A549 (cell line): ENCODE measurements around the gene DNAJC3. TPM values are rescaled to one million over a fixed set of nuclear protein-coding genes. Genes with fewer than 3 reads are reported as not detected.

ENCODE experiments used
- ATAC-seq, 2 experiments: fragments of 200-7000 bp in 1 of 2; fragments of >200 bp in 1 of 2; cut with Nextera tagmentation in 1 of 2; cut with Tn5 transposase in 1 of 2; 3 replicates each; pipeline versions ENCODE4 v1.8.0 to v1.9.1; 2018 to 2020; ENCODE audit warnings: mild to moderate bottlenecking in 1 of 2, moderate library complexity in 1 of 2
- CTCF ChIA-PET: fragments of 300-600 bp; sonication (Branson Sonifier 250); formaldehyde crosslinking; extraction: SDS; loops from one replicate; lab custom pipeline; 2021; ENCODE audit warnings: antibody characterized with exemption, inconsistent platforms; lab: Yijun Ruan, JAX
- POLR2A ChIA-PET: fragments of 350-600 bp; formaldehyde crosslinking; extraction: SDS; loops from one replicate; lab custom pipeline; 2021; ENCODE audit warnings: antibody characterized with exemption, inconsistent platforms; lab: Yijun Ruan, JAX
- DNase-seq, 2 experiments: peaks; one replicate each; pipeline versions ENCODE4 v3.0.0 to v3.0.0-alpha.2; 2011 to 2016; ENCODE audit warnings: low read depth in 1 of 2, low spot score in 1 of 2
- FAIRE-seq: peaks from 2 replicates; lab custom pipeline; 2011; peaks lifted over from hg19 to GRCh38; lab: Jason Lieb, UNC
- H3K27ac ChIP-seq, 2 experiments: fragments of >200 bp; sonication (Bioruptor Twin); formaldehyde crosslinking; 3 replicates each; pipeline ENCODE4 v1.5.1; 2016 to 2017
- H3K4me1 ChIP-seq: fragments of >200 bp; sonication (Bioruptor Twin); formaldehyde crosslinking; 3 replicates; pipeline ENCODE4 v1.6.1; 2016
- H3K4me2 ChIP-seq: fragments of >200 bp; sonication (Bioruptor Twin); formaldehyde crosslinking; 3 replicates; pipeline ENCODE4 v1.6.1; 2016
- H3K4me3 ChIP-seq: fragments of >200 bp; sonication (Bioruptor Twin); formaldehyde crosslinking; 3 replicates; pipeline ENCODE4 v1.5.1; 2016
- H3K9me3 ChIP-seq: fragments of >200 bp; sonication (Bioruptor Twin); formaldehyde crosslinking; 3 replicates; pipeline ENCODE4 v1.6.1; 2016
- BCL3 ChIP-seq: fragments of >200 bp; sonication (Bioruptor Twin); formaldehyde crosslinking; IDR thresholded peaks from 3 replicates; pipeline ENCODE4 v1.6.1; 2016
- CBX8 ChIP-seq: fragments of 200-600 bp; sonication (generic); IDR thresholded peaks from 2 replicates; pipeline ENCODE4 v1.6.1; 2016
- CEBPB ChIP-seq, 2 experiments: fragments of >200 bp in 1 of 2; sonication (Bioruptor Twin) in 1 of 2; formaldehyde crosslinking in 1 of 2; IDR thresholded peaks; 2 replicates each; pipeline ENCODE4 v1.6.1; 2012 to 2016
- CHD2 ChIP-seq: fragments of 150-350 bp; IDR thresholded peaks from 2 replicates; pipeline ENCODE4 v1.6.1; 2014; ENCODE audit warnings: low read length; ENCODE audit not compliant: partially characterized antibody
- CTCF ChIP-seq: fragments of >200 bp; sonication (Bioruptor Twin); formaldehyde crosslinking; IDR thresholded peaks from 3 replicates; pipeline ENCODE4 v1.5.1; 2016
- EHMT2 ChIP-seq: fragments of 200-600 bp; sonication (generic); IDR thresholded peaks from 2 replicates; pipeline ENCODE4 v1.6.1; 2016; ENCODE audit warnings: antibody characterized with exemption, low read depth, mild to moderate bottlenecking, moderate library complexity
- GATA3 ChIP-seq: IDR thresholded peaks from 2 replicates; pipeline ENCODE4 v1.6.1; 2012; ENCODE audit warnings: borderline replicate concordance
- HMGXB4 ChIP-seq: fragments of 250-450 bp; sonication (Bioruptor Pico); IDR thresholded peaks from 2 replicates; pipeline ENCODE4 v1.5.0; 2021; ENCODE audit warnings: mild to moderate bottlenecking, moderate library complexity, borderline replicate concordance
- HOXB13 ChIP-seq: fragments of 250-450 bp; sonication (Bioruptor Pico); IDR thresholded peaks from 2 replicates; pipeline ENCODE4 v1.5.0; 2020; ENCODE audit warnings: low read depth, mild to moderate bottlenecking, moderate library complexity
- HOXB5 ChIP-seq: fragments of 250-450 bp; sonication (Bioruptor Pico); IDR thresholded peaks from 2 replicates; pipeline ENCODE4 v1.5.0; 2020; ENCODE audit warnings: mild to moderate bottlenecking, moderate library complexity
- JUN ChIP-seq, 2 experiments: fragments of >200 bp; sonication (Bioruptor Twin); formaldehyde crosslinking; IDR thresholded peaks; 2 replicates in 1 of 2; 3 replicates in 1 of 2; pipeline ENCODE4 v1.6.1; 2016 to 2017
- KDM1A ChIP-seq: fragments of 200-600 bp; sonication (generic); IDR thresholded peaks from 2 replicates; pipeline ENCODE4 v1.6.1; 2016; ENCODE audit warnings: low read depth, mild to moderate bottlenecking
- KDM5A ChIP-seq: fragments of 200-600 bp; sonication (generic); IDR thresholded peaks from 2 replicates; pipeline ENCODE4 v1.6.1; 2016; ENCODE audit warnings: antibody characterized with exemption, mild to moderate bottlenecking
- MAFK ChIP-seq: fragments of 450-650 bp; IDR thresholded peaks from 2 replicates; pipeline ENCODE4 v1.6.1; 2014; ENCODE audit not compliant: partially characterized antibody
- MAZ ChIP-seq: fragments of 150-350 bp; IDR thresholded peaks from 2 replicates; pipeline ENCODE4 v1.6.1; 2014; ENCODE audit warnings: antibody characterized with exemption, low read depth, low read length, borderline replicate concordance
- MYC ChIP-seq: IDR thresholded peaks from 2 replicates; pipeline ENCODE4 v1.6.1; 2012; ENCODE audit warnings: mild to moderate bottlenecking, inconsistent platforms, low read length, improper control_type of control experiment, borderline replicate concordance
- ZFP36 ChIP-seq: fragments of 450-650 bp; IDR thresholded peaks from 2 replicates; pipeline ENCODE4 v1.6.1; 2014; ENCODE audit warnings: borderline replicate concordance; ENCODE audit not compliant: partially characterized antibody
- ZSCAN20 ChIP-seq: fragments of 250-450 bp; sonication (Bioruptor Pico); IDR thresholded peaks from 2 replicates; pipeline ENCODE4 v1.8.0; 2022; ENCODE audit warnings: mild to moderate bottlenecking, moderate library complexity
- WGBS: methylation state at CpG from one replicate; pipeline ENCODE4 v1.1.6; 2017; ENCODE audit errors: missing lambda C conversion rate; 5-methylcytosine and 5-hydroxymethylcytosine counted together
- polyA plus RNA-seq, 4 experiments: library from polyadenylated mRNA; depleted of rRNA in 3 of 4; stranded (reverse); fragments of >200 nt; fragmentation: RNase III in 1 of 4; extraction: RNeasy Plus Mini Kit Qiagen cat#74134 plus additional on column Dnase treatment in 1 of 4; gene quantifications; 2 replicates in 3 of 4; 3 replicates in 1 of 4; pipeline ENCODE4 v1.2.3, GENCODE V29; 2011 to 2017
- small RNA-seq, 6 experiments: library from RNA; depleted of rRNA; stranded (forward); fragments of <200 nt; gene quantifications; one replicate each; pipeline ENCODE3, GENCODE V24; 2012

DNAJC3 gene
- polyA plus RNA-seq, 2 of the 4 experiments (the other 2 are of a cell fraction), result 11.1 to 21.9 TPM

- DNase-seq (no peak), FAIRE-seq (no peak), ATAC-seq (no peak)
- ChIA-PET CTCF (interaction anchor here (1.7 kb wide), 1 partner anchor 9 kb away, joined by 4 read pairs; no protein-coding TSS in a partner anchor), POLR2A (no interaction called here)
- Histone ChIP-seq H3K4me1 (no peaks in the 10 kb centered on the region), H3K9me3 (no peaks in the 10 kb centered on the region), H3K4me2 (no peak overlapping the region), H3K4me3 (no peak overlapping the region)
- WGBS, result 75% methylated on average over 2 of the region's 2 CpGs
- no peak for TF ChIP-seq ZFP36
- no peak for TF ChIP-seq MAFK
- TF ChIP-seq CTCF, result no peak
- TF ChIP-seq ZSCAN20 (CRISPR knock-in tag), result no peak
- no peak for TF ChIP-seq MYC
- no peak for TF ChIP-seq KDM1A
- TF ChIP-seq KDM5A, result no peak
- no peak for TF ChIP-seq HMGXB4 (CRISPR knock-in tag)
- TF ChIP-seq JUN (IDR thresholded peaks at IDR 0.05), result no peak
- no peak for TF ChIP-seq CEBPB (IDR thresholded peaks at IDR 0.05)
- no peak for TF ChIP-seq HOXB13 (CRISPR knock-in tag)
- TF ChIP-seq EHMT2, result no peak
- no peak for TF ChIP-seq CBX8
- no peak for TF ChIP-seq MAZ
- TF ChIP-seq BCL3, result no peak
- no peak for TF ChIP-seq CHD2
- no peak for TF ChIP-seq GATA3
- TF ChIP-seq HOXB5 (CRISPR knock-in tag), result no peak
- TF ChIP-seq, all 56 proteins: peak for 0
- H3K27ac ChIP-seq, result no peak overlapping the region
Measured at GRCh38 chr13:95842898-95843297, 166.0 kb downstream of the DNAJC3 start.

Small RNAs within 50 kb of the gene (small RNA-seq; reads per million reads assigned to genes)
- 0 reads per million in 6 experiments for gene HMGN1P24

Other genes with a start within 250 kb of the DNAJC3 start
- 0.95 and 0.96 TPM in 2 replicates for gene CLDN10, start 124.4 kb upstream of the DNAJC3 start, polyA plus RNA-seq (2011; rRNA removed)
- gene CLDN10, start 124.4 kb upstream of the DNAJC3 start, polyA plus RNA-seq (2017; fragmentation: RNase III; extraction: RNeasy Plus Mini Kit Qiagen cat#74134 plus additional on column Dnase treatment), result 0.12 to 0.18 TPM in 2 of 3 replicates, not detected in the other
- 14.8 and 17.1 TPM in 2 replicates for gene DZIP1, start 32.4 kb upstream of the DNAJC3 start, polyA plus RNA-seq (2011; rRNA removed)
- 11.5 to 12.9 TPM (median 12.7 TPM) in 3 replicates for gene DZIP1, start 32.4 kb upstream of the DNAJC3 start, polyA plus RNA-seq (2017; fragmentation: RNase III; extraction: RNeasy Plus Mini Kit Qiagen cat#74134 plus additional on column Dnase treatment)